CD4-positive, alpha-beta T cell (primary cell): ENCODE measurements around the gene CACNB2. TPM values are rescaled to one million over a fixed set of nuclear protein-coding genes. Genes with fewer than 3 reads are reported as not detected.

Experiments
- ATAC-seq: fragments of 200-7000 bp; cut with Tn5 transposase; one replicate; pipeline ENCODE4 v1.10.0; 2022; ENCODE audit warnings: mild to moderate bottlenecking; ENCODE audit not compliant: poor library complexity
- CTCF ChIA-PET: fragments of 350-600 bp; sonication (Branson Sonifier 250); formaldehyde crosslinking; loops from one replicate; lab custom pipeline; 2021; ENCODE audit warnings: antibody characterized with exemption, inconsistent platforms; lab: Charles Lee
- POLR2A ChIA-PET: fragments of 350-600 bp; sonication (Branson Sonifier 250); formaldehyde crosslinking; loops from one replicate; lab custom pipeline; 2021; ENCODE audit warnings: antibody characterized with exemption, inconsistent platforms; lab: Charles Lee
- DNase-seq, 14 experiments: peaks; one replicate each; pipeline ENCODE4 v3.0.0-alpha.2; 2013 to 2020; ENCODE audit warnings: mixed read lengths in 2 of 14
- H3K27ac ChIP-seq, 2 donors: one replicate each; pipeline versions ENCODE4 v1.5.1 to v1.7.0; 2013; ENCODE audit warnings: low read length in 2 of 2, low read depth in 1 of 2, mild to moderate bottlenecking in 1 of 2
- H3K27me3 ChIP-seq, 2 experiments: 1 replicate in 1 of 2; 2 replicates in 1 of 2; pipeline versions ENCODE4 v1.6.1 to v1.7.0; 2013; ENCODE audit warnings: low read length in 2 of 2, control low read depth in 1 of 2, mild to moderate bottlenecking in 1 of 2, moderate library complexity in 1 of 2; ENCODE audit not compliant: insufficient read depth in 2 of 2, control insufficient read depth in 1 of 2
- H3K36me3 ChIP-seq: one replicate; pipeline ENCODE4 v1.6.1; 2013; ENCODE audit warnings: low read length, control low read depth; ENCODE audit not compliant: insufficient read depth
- H3K4me1 ChIP-seq: one replicate; pipeline ENCODE4 v1.6.1; 2013; ENCODE audit warnings: low read length, control low read depth; ENCODE audit not compliant: insufficient read depth
- H3K4me3 ChIP-seq: one replicate; pipeline ENCODE4 v1.5.1; 2013; ENCODE audit warnings: mild to moderate bottlenecking, low read length, moderate library complexity
- H3K9me3 ChIP-seq, 2 experiments: 1 replicate in 1 of 2; 2 replicates in 1 of 2; pipeline versions ENCODE4 v1.6.1 to v1.7.0; 2013; ENCODE audit warnings: low read length in 2 of 2, mild to moderate bottlenecking in 2 of 2, control low read depth in 1 of 2, moderate library complexity in 1 of 2; ENCODE audit not compliant: control insufficient read depth in 1 of 2, insufficient read depth in 1 of 2
- H3K27ac Mint-ChIP-seq: one replicate; pipeline ENCODE4 v1.8.0; 2020; ENCODE audit warnings: mixed read lengths
- H3K27me3 Mint-ChIP-seq: one replicate; pipeline ENCODE4 v1.8.0; 2021; ENCODE audit warnings: mixed read lengths
- H3K36me3 Mint-ChIP-seq: one replicate; pipeline ENCODE4 v1.8.0; 2021; ENCODE audit warnings: low read depth, mixed read lengths
- H3K4me1 Mint-ChIP-seq: one replicate; pipeline ENCODE4 v1.8.0; 2021; ENCODE audit warnings: low read depth, mixed read lengths
- H3K4me3 Mint-ChIP-seq: one replicate; pipeline ENCODE4 v1.8.0; 2020; ENCODE audit warnings: mild to moderate bottlenecking, mixed read lengths
- H3K9me3 Mint-ChIP-seq: one replicate; pipeline ENCODE4 v1.8.0; 2020; ENCODE audit warnings: mixed read lengths
- intact Hi-C, 2 experiments: fragments of 100-400 bp; cut with DNase I in 1 of 2; cut with micrococcal nuclease in 1 of 2; formaldehyde crosslinking; loops; one replicate each; pipeline versions ENCODE4 v1.15.1 to v1.9.0; 2023 to 2025; cut with DNase I, micrococcal nuclease
- total RNA-seq, 174 experiments: library from RNA in 2 of 174; stranded (reverse) in 2 of 174; gene quantifications; one replicate each; pipeline ENCODE4 v1.2.3 and lab custom pipeline; 2021 to 2026
- TF ChIP-seq, protein P1 (sequence below): fragments of 200-600 bp; IDR thresholded peaks from one replicate; pipeline ENCODE4 v1.8.0; 2022; ENCODE audit warnings: antibody characterized with exemption, mild to moderate bottlenecking

The CACNB2 gene
- total RNA-seq, 2 experiments from 2014 or later, result 0.34 TPM; not detected in 1

- no peak overlapping the region for H3K4me3 Mint-ChIP-seq
- H3K9me3 Mint-ChIP-seq, result no peaks in the 10 kb centered on the region
- no peak overlapping the region for H3K27ac ChIP-seq
- H3K4me3 ChIP-seq, result no peak overlapping the region
- H3K27me3 Mint-ChIP-seq, result no peaks in the 10 kb centered on the region
- ATAC-seq (no peak), DNase-seq (no peak)
- no peaks in the 10 kb centered on the region for H3K4me1 ChIP-seq
- CTCF ChIA-PET, result no interaction called here
- no peaks in the 10 kb centered on the region for H3K9me3 ChIP-seq
- TF ChIP-seq, protein P1, sequence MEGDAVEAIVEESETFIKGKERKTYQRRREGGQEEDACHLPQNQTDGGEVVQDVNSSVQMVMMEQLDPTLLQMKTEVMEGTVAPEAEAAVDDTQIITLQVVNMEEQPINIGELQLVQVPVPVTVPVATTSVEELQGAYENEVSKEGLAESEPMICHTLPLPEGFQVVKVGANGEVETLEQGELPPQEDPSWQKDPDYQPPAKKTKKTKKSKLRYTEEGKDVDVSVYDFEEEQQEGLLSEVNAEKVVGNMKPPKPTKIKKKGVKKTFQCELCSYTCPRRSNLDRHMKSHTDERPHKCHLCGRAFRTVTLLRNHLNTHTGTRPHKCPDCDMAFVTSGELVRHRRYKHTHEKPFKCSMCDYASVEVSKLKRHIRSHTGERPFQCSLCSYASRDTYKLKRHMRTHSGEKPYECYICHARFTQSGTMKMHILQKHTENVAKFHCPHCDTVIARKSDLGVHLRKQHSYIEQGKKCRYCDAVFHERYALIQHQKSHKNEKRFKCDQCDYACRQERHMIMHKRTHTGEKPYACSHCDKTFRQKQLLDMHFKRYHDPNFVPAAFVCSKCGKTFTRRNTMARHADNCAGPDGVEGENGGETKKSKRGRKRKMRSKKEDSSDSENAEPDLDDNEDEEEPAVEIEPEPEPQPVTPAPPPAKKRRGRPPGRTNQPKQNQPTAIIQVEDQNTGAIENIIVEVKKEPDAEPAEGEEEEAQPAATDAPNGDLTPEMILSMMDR, result no peak
- POLR2A ChIA-PET, result no interaction called here
- H3K4me1 Mint-ChIP-seq, result no peaks in the 10 kb centered on the region
- H3K27me3 ChIP-seq, result no peaks in the 10 kb centered on the region
- H3K36me3 ChIP-seq, result peaks cover 43% of the 10 kb centered on the region
- H3K27ac Mint-ChIP-seq, result no peak overlapping the region
- H3K36me3 Mint-ChIP-seq, result peaks cover 62% of the 10 kb centered on the region
- intact Hi-C loops, result no loop called here
These were observed 408.9 kb downstream of the CACNB2 start for GRCh38 chr10:18549105-18549504.

DNA sequence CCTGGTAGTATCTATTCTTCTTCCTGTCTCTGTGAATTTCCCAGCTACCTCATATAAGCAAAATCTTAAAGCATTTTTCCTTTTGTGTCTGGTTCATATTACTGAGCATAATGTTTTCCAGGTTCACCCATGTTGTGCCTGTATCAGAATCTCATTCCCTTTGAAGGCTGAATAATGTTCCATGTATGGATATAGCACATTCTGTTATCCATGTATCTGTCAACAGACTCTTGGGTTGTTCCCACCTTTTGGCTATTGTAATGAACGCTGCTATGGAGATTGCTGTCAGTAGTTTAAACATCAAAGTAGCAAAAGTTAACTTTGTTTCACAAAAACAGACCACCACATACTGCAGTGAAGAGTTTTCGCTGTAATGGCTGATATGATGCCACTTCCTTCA, 411.2 kb downstream of the CACNB2 start:
- H3K27me3 ChIP-seq, result no peaks in the 10 kb centered on the region
- ChIA-PET CTCF (no interaction called here), POLR2A (no interaction called here)
- H3K9me3 Mint-ChIP-seq, result no peaks in the 10 kb centered on the region
- H3K4me1 Mint-ChIP-seq, result no peaks in the 10 kb centered on the region
- H3K4me3 Mint-ChIP-seq, result no peak overlapping the region
- intact Hi-C loops, result no loop called here
- no peak overlapping the region for H3K27ac ChIP-seq
- DNase-seq, result no peak
- TF ChIP-seq, protein P1, result no peak
- no peak overlapping the region for H3K27ac Mint-ChIP-seq
- no peaks in the 10 kb centered on the region for H3K4me1 ChIP-seq
- no peak for ATAC-seq
- peaks cover 49% of the 10 kb centered on the region for H3K36me3 ChIP-seq
- no peaks in the 10 kb centered on the region for H3K27me3 Mint-ChIP-seq
- no peak overlapping the region for H3K4me3 ChIP-seq
- peaks cover 39% of the 10 kb centered on the region for H3K36me3 Mint-ChIP-seq
- peaks cover 0 to 23% of the 10 kb centered on the region in 2 experiments for H3K9me3 ChIP-seq

DNA sequence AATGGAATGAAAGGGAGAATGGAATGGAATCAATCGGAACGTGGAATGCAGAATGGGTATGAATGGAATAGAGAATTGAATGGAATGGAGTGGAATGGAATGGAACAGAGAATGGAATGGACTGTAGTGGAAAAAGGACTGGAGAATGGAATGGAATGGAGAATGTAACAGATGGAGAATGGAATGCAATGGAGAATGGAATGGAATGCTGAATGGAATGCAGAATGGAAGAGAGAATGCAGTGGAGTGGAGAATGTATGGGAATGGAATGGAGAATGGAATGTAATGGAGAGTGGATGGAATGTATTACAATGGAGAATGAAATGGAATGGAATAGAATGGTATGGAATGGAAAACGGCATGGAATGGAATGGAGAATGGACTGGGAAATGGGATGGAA, 414.3 kb downstream of the CACNB2 start:
- H3K4me1 ChIP-seq, result no peaks in the 10 kb centered on the region
- TF ChIP-seq, protein P1, result no peak
- H3K36me3 ChIP-seq, result peaks cover 62% of the 10 kb centered on the region
- ChIA-PET CTCF (no interaction called here), POLR2A (no interaction called here)
- intact Hi-C loops, result no loop called here
- peaks cover 10% of the 10 kb centered on the region for H3K36me3 Mint-ChIP-seq
- H3K27ac Mint-ChIP-seq, result no peak overlapping the region
- DNase-seq, result no peak
- no peak overlapping the region for H3K27ac ChIP-seq
- no peaks in the 10 kb centered on the region for H3K9me3 Mint-ChIP-seq
- no peaks in the 10 kb centered on the region for H3K27me3 Mint-ChIP-seq
- H3K27me3 ChIP-seq, result no peaks in the 10 kb centered on the region
- no peaks in the 10 kb centered on the region for H3K4me1 Mint-ChIP-seq
- H3K4me3 Mint-ChIP-seq, result no peak overlapping the region
- H3K4me3 ChIP-seq, result no peak overlapping the region
- H3K9me3 ChIP-seq, result peaks cover 0 to 53% of the 10 kb centered on the region in 2 experiments
- no peak for ATAC-seq
